Measurements from ENCODE around the gene RPL41. TPM values are rescaled to one million over a fixed set of nuclear protein-coding genes. Genes with fewer than 3 reads are reported as not detected.
A peak's percentile ranks its signal among the peaks of the same experiment; 100 is the strongest.

Gene RPL41
- total RNA-seq, 1 donor = 2,844 TPM

- no peaks in the 10 kb centered on the region for H4K20me1 ChIP-seq (ENCODE audit: insufficient read depth, low read length)
- H3K9me3 ChIP-seq (ENCODE audit: low read depth, low read length) = no peaks in the 10 kb centered on the region
- peaks cover 19% of the 10 kb centered on the region for H3K4me1 ChIP-seq (ENCODE audit: insufficient read depth, low read length)
- H3K27ac ChIP-seq (ENCODE audit: low read depth, low read length) = peak within 1 kb of the TSS; percentile 76
- peak; percentile 97 for DNase-seq (ENCODE audit: insufficient read length, low spot score, missing footprints)
- TF ChIP-seq CTCF (IDR thresholded peaks at IDR 0.05; ENCODE audit: extremely low read depth, low read depth, low read length) = no peak
- peak within 1 kb of the TSS; percentile 90 for H3K4me2 ChIP-seq (ENCODE audit: insufficient read depth, low read length)
- peaks cover 11% of the 10 kb centered on the region for H3K36me3 ChIP-seq (ENCODE audit: insufficient read depth, low read length)
- H3K79me2 ChIP-seq (ENCODE audit: insufficient read depth, low read length) = peaks cover 15% of the 10 kb centered on the region
- H2AFZ ChIP-seq (ENCODE audit: low read length) = peak within 1 kb of the TSS; percentile 95
- no peaks in the 10 kb centered on the region for H3K27me3 ChIP-seq (ENCODE audit: insufficient read depth, low read length)
- peak within 1 kb of the TSS; percentile 88 for H3K4me3 ChIP-seq (ENCODE audit: insufficient read depth, low read length)
Measured at GRCh38 chr12:56152132-56152755, 35.8 kb downstream of the RPL41 start, which contains the start of gene MYL6B. Gene MYL6B, plus strand, starts transcription at chr12:56152587. Its CDS starts 1,332 bp downstream, at chr12:56153919.

GRCh38 chr12:56152756-56153677 is 36.6 kb downstream of the RPL41 start:
- Histone ChIP-seq H3K9me3 (ENCODE audit: low read depth, low read length) (no peaks in the 10 kb centered on the region), H3K4me2 (ENCODE audit: insufficient read depth, low read length) (peak overlapping the region; percentile 90), H4K20me1 (ENCODE audit: insufficient read depth, low read length) (no peaks in the 10 kb centered on the region), H3K27me3 (ENCODE audit: insufficient read depth, low read length) (no peaks in the 10 kb centered on the region), H2AFZ (ENCODE audit: low read length) (peak overlapping the region; percentile 84), H3K27ac (ENCODE audit: low read depth, low read length) (peak overlapping the region; percentile 46), H3K36me3 (ENCODE audit: insufficient read depth, low read length) (peaks cover 11% of the 10 kb centered on the region), H3K4me3 (ENCODE audit: insufficient read depth, low read length) (peak overlapping the region; percentile 88), H3K4me1 (ENCODE audit: insufficient read depth, low read length) (peaks cover 21% of the 10 kb centered on the region), H3K79me2 (ENCODE audit: insufficient read depth, low read length) (peaks cover 15% of the 10 kb centered on the region)
- DNase-seq (ENCODE audit: insufficient read length, low spot score, missing footprints) = no peak
- no peak for TF ChIP-seq CTCF (IDR thresholded peaks at IDR 0.05; ENCODE audit: extremely low read depth, low read depth, low read length)

GRCh38 chr12:56153678-56154065 is 37.2 kb downstream of the RPL41 start:
- Histone ChIP-seq H3K4me3 (ENCODE audit: insufficient read depth, low read length) (peak overlapping the region; percentile 88), H3K27ac (ENCODE audit: low read depth, low read length) (no peak overlapping the region), H2AFZ (ENCODE audit: low read length) (no peak overlapping the region), H3K79me2 (ENCODE audit: insufficient read depth, low read length) (peaks cover 21% of the 10 kb centered on the region), H3K4me2 (ENCODE audit: insufficient read depth, low read length) (peak overlapping the region; percentile 90), H4K20me1 (ENCODE audit: insufficient read depth, low read length) (no peaks in the 10 kb centered on the region), H3K27me3 (ENCODE audit: insufficient read depth, low read length) (no peaks in the 10 kb centered on the region), H3K4me1 (ENCODE audit: insufficient read depth, low read length) (peaks cover 21% of the 10 kb centered on the region), H3K9me3 (ENCODE audit: low read depth, low read length) (no peaks in the 10 kb centered on the region), H3K36me3 (ENCODE audit: insufficient read depth, low read length) (peaks cover 11% of the 10 kb centered on the region)
- TF ChIP-seq CTCF (IDR thresholded peaks at IDR 0.05; ENCODE audit: extremely low read depth, low read depth, low read length) = no peak
- no peak for DNase-seq (ENCODE audit: insufficient read length, low spot score, missing footprints)

Data from osteoblast (primary cell).